Fibroblast of pulmonary artery (primary cell): Measurements from ENCODE around the gene FAM170B.

Experiments used
- DNase-seq: peaks from one replicate; pipeline ENCODE4 v3.0.0-alpha.2; 2010; ENCODE audit warnings: low read depth
- H3K4me3 ChIP-seq: replicated peaks from 2 replicates; pipeline ENCODE4 v1.5.1; 2011; ENCODE audit warnings: low read depth, mild to moderate bottlenecking, control low read depth, low read length, moderate library complexity
- TF ChIP-seq, protein P1 (sequence below): IDR thresholded peaks from 2 replicates; pipeline ENCODE4 v1.5.1; 2011; ENCODE audit warnings: mild to moderate bottlenecking, control low read depth, low read length, inconsistent platforms; ENCODE audit errors: missing control alignments

Gene FAM170B

DNA sequence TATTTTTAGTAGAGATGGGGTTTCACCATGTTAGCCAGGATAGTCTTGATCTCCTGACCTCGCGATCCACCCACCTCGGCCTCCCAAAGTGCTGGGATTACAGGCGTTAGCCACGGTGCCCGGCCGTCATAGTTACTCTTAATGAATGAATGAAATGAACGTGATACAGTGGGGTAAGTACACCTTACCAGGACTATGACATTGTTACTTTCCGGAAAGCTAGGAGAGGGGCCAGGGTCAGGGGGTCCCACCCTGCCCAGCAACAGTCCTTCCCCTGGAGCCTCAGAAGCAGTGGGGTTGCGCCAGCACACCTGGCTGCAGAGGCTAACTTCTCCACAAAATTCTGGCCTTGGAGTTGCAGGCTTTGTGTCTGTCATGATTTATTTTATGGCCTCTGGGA, 39.9 kb downstream of the FAM170B start:
- no peak for DNase-seq
- TF ChIP-seq, protein P1, sequence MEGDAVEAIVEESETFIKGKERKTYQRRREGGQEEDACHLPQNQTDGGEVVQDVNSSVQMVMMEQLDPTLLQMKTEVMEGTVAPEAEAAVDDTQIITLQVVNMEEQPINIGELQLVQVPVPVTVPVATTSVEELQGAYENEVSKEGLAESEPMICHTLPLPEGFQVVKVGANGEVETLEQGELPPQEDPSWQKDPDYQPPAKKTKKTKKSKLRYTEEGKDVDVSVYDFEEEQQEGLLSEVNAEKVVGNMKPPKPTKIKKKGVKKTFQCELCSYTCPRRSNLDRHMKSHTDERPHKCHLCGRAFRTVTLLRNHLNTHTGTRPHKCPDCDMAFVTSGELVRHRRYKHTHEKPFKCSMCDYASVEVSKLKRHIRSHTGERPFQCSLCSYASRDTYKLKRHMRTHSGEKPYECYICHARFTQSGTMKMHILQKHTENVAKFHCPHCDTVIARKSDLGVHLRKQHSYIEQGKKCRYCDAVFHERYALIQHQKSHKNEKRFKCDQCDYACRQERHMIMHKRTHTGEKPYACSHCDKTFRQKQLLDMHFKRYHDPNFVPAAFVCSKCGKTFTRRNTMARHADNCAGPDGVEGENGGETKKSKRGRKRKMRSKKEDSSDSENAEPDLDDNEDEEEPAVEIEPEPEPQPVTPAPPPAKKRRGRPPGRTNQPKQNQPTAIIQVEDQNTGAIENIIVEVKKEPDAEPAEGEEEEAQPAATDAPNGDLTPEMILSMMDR: no peak
- H3K4me3 ChIP-seq: no peak overlapping the region

- DNase-seq: no peak
- TF ChIP-seq, protein P1: no peak
- H3K4me3 ChIP-seq: no peak overlapping the region
These were observed 41.3 kb downstream of the FAM170B start for GRCh38 chr10:49092477-49092876.

DNA sequence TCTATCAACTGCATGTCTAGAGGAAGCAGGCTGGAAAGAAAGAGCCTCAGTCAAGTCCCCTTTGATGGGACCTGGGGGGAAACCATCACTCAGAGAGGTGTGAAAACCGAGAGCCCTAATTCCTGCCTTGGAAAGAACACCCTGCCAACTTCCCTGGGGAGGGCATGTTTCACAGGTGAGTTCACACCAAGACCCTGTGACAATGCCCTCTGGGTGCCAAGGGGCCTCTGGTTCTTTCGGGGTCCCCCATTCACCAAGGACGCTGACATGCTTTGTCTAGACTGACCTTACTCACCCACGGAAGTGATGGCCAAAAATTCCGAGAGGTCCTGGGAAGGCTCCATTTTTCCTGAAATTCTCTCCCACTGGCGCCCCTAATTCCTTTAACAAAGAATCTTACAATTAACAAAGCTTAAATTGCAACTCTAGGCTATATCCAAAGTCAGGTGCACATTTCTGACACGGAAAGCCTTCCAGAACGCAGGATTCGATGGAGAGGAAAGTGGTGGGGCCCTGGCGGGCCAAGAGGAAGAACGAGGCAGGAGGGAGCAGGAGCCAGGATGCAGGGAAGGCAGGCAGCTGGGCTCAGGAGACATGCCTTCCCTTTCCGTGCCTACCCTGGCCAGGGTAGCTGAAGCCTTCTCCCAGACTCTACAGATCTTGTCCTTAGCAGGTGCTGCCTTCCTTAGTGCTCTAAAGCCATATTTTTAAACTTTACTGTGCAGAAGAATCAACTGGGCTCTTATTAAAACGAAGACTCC, 42.2 kb downstream of the FAM170B start:
- no peak overlapping the region for H3K4me3 ChIP-seq
- TF ChIP-seq, protein P1: no peak
- DNase-seq: no peak

- TF ChIP-seq, protein P1: no peak
- no peak overlapping the region for H3K4me3 ChIP-seq
- DNase-seq: no peak
These were observed 43.0 kb downstream of the FAM170B start for GRCh38 chr10:49090696-49091380.

DNA sequence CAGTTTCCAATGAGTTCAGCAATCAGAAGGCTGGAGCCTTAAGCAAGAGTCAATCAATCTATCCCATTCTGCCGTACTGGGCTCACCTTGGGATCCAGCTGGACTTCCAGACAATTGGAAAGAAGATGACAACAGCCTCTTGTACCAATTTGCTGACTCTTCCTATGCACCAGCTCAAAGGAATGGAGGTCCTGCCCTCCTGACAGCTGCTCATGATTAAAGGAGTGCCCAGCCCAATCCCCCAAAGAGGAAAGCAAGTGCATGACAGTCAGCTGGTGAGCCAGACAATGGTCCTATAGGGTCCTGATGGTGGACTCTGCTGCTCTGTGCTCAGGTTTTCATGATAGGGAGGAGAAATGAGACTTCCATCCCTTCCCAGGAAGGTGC, 43.6 kb downstream of the FAM170B start:
- no peak for DNase-seq
- TF ChIP-seq, protein P1: no peak

DNA sequence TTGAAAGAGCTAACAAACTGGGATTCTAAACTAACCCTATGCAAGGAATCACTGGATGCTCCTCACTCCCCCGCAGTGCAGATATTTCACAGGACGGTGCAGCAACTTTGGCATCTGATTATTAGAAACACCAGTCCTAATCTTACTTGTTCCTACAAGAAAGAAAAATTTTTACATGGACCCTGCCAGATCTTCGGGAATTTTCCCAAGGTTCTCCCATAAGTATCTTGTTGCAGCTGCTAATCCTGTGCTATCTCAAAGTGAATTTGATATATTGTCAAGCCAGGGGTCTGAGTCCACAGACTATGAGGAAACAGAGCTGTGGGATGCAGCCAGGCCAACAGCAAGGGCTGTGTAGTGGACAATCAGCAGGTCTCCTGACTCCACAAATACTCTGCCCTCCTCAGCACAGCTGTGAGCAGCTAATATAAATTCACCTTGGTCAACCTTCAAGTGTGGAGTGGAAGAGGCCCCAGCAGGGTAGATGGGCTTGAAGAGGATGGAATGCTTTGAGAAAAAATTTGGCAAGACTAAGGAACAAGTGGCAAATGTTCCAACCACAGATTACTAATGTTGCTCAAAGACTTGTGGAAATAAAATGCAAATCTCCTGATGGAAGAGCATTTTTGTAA, 44.1 kb downstream of the FAM170B start:
- TF ChIP-seq, protein P1: no peak
- no peak for DNase-seq
- no peak overlapping the region for H3K4me3 ChIP-seq

More for the DNA sequence above, 43.6 kb downstream of the FAM170B start:
- H3K4me3 ChIP-seq: no peak overlapping the region
